Fibroblast of peridontal ligament (primary cell): ENCODE measurements around the gene CCDC188.

ENCODE experiments used
- DNase-seq: peaks from one replicate; pipeline ENCODE4 v3.0.0-alpha.2; 2010; ENCODE audit errors: extremely low read depth

CCDC188 gene

DNA sequence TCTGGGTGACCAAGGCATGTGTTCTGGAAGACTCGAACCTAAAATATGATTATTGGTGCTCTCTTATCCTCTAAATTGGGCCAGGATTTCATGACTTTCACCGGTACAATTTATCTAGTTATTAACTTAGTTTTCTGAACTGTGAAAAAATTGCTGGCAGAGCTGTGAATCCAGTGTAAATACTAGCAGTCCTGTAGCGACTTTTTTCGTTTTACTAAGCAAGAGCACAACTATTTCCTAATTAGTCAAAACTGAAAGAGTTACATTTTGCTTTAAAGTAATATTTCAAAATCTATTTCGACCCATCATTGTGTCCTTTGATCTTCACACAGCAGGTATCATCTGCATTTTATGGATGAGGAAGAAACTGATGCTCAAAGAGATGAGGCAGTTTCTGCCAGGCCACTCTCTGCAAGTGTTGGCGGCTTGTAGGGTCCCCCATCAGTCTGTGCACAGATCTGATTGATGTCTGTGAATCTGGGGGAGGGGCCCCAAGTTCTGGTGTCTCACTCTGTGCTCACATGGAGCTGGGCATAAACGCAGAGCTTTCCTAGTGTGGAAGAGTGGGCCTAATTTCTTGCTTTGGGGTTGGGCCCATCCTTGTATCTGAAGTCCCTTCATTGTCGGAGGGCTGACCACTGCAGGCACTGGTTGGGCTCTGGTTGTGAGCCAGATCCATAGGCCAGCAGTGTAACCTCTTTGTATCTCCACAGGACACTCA, 32.4 kb downstream of the CCDC188 start:
- no peak for DNase-seq

DNA sequence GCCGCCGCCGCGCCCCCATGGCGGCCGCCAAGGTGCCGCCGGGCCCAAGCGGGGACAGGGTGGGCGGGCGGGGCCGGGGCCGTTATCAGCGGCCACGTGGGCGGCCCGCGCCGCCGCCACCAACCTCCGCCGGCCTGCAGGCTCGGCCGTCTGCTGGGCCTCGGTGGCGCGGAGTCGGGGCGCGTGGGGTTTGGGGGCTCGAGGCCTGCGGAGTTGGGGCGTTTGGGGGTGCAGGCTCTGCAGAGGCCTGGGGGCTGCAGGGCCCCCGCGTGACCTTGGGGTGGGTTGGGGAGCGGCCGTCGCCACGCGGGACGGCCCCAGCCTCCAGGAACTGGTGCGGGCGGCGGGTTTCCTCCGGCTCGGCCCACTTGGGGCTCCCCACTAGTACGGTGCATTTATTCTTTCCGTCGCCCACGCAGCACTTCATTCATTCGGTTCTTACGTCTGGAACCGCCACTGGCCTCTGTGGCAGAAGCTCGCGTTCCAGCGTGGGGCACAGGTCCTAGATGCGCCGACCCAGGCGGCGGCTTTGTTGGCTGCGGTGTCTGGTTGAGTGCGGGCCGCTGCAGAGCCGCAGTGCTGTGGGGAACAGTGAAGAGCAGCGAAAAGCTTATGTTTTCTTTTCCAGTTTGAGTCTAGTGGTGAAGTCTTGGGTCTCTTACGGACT, 33.1 kb downstream of the CCDC188 start:
- peak; percentile 7 for DNase-seq

DNA sequence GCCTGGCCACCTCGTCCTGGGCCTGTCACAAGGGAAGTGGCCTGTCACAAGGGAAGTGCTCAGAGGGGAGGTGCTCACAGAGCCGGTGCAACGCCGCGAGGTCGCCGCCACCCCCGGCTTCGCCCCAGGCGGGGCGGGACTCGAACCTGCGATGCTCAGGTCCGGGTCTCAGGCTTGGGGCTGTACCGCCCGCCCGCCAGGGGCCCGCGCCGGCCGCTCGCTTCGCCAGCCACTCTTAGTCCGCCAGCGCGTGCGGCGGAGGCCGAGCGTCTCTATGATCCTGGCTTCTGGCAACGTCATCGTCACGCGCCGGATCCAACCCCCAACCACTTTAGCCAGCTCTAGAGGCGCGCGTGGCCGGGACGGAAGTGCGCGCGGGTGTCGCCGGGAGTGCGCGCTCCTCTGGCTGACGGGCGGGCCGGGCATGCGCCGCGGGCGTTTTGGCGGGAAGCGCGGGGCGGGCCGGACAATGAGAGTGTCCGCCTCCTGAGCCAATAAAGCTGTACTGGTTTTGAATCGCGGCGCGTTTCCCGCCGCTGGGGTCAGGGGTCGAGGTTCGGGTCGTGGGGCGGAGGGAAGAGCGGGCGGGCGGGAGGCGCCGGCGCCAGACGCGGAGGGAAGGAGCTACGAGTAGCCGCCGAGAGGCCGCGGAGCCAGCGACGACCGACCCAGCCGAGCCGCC, 33.8 kb downstream of the CCDC188 start, which contains the start of gene TRMT2A:
Gene TRMT2A, minus strand, starts transcription at position 276 of the 682 bp plus-strand sequence. CDS start 320 bp downstream, outside the sequence.
- DNase-seq: peak; percentile 98

DNA sequence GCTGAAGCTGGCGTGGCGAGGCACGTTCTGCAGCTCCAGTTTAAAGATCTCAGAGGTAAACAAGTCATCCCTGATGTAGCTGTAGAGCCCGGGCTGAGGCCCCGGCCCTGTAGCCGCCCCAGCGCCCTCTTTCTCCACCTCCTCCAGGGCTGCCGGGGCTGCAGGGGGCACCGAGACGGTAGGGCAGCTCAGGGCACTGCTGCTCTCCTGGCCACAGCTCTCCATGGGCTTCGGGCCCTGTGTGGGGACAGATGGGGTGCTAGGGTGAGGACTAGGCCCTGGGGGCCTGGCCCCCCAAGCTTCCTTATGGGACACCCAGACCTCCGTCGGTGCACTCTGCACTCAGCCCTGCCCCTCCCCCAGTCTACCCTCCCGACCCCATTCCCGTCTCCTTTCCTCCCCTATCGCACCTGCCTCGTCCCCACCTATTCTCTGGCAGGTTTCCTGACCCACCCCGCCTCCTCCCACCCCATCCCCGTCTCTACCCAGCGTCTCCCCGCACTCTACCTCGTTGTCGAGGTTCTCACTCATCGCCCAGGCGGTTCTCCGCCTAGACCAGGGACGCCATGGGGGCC, 34.4 kb downstream of the CCDC188 start:
- no peak for DNase-seq

DNA sequence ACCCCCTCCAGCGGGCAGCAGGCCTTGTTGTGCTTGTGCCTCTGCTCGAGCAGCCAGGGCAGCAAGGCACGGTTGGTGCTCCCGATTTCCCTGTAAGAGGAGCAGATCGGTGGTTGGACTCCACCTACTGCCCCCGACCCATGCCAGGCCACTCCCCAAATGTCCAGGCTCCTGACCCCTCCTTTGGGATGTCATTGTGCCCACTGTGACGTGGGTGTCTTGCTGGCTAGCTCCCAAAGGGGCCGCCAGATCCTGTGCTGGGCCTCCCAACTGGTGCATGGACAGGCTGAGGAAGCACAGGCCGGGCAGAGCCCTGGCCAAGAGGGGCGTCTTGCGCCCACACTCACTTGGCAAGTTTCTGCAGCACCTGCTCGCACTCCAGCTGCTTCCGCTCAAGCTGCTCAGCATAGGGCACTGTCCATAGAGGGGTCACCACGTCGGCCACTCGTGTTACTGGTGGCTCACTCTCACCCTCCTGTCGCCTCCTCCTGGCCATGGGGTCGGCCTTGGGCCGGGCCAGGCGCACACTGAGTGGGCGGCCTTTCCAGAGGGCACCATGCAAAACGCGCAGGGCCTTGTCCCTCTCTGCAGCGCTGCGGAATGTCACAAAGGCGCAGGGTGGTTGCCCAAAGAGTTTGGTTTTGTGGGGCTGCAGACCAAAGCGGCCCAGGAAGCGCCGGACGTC, 35.0 kb downstream of the CCDC188 start, which contains the start of gene RANBP1:
Gene RANBP1, plus strand, starts transcription at position 414 of the 685 bp plus-strand sequence. Its CDS starts 81 bp downstream, at position 495.
- DNase-seq: no peak

DNA sequence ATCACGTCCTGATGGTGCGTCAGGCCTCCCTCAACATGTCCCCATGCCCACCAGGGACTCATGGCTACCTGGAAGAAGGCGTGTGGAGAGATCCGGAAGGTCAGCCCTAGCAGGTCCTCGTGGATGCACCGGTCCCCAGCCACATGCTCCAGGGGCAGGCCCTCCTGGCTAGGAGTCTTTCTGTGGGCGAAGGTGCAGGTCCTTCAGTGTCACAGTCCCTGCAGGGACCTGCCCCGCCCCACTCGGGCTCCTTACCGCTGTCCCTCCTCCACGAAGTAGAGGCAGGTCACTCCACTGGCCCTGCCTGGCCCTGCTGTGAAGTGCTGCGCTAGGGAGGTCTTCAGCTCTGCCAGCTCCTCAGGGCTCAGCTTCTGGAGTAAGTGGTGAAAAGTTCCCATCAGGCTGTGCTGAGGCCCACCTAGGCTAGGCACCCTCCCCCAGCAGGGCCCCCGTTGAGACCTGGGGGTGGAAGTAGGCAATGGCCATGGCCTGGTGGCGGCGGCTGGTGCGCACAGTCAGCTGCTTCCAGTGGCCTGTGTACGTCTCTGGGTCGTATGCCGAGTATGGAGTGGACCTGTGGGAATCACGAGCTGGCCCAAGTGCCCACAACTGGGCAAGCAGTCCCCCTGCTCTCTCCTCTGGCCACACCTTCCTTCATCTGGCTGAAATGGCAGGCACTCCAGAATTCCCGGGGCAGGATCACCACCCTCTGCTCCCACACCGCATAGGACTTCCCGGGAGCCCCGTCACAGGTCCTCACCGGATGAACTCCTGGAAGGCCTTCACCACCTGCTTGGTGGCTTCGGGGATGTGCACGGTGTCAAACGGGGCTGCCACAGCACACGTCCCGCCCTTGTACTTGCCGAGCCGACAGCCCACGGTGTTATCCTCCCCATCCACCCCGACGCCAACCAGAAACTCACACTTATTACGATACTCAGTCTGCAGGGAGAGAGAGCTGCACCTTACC, 36.1 kb downstream of the CCDC188 start:
- no peak for DNase-seq

DNA sequence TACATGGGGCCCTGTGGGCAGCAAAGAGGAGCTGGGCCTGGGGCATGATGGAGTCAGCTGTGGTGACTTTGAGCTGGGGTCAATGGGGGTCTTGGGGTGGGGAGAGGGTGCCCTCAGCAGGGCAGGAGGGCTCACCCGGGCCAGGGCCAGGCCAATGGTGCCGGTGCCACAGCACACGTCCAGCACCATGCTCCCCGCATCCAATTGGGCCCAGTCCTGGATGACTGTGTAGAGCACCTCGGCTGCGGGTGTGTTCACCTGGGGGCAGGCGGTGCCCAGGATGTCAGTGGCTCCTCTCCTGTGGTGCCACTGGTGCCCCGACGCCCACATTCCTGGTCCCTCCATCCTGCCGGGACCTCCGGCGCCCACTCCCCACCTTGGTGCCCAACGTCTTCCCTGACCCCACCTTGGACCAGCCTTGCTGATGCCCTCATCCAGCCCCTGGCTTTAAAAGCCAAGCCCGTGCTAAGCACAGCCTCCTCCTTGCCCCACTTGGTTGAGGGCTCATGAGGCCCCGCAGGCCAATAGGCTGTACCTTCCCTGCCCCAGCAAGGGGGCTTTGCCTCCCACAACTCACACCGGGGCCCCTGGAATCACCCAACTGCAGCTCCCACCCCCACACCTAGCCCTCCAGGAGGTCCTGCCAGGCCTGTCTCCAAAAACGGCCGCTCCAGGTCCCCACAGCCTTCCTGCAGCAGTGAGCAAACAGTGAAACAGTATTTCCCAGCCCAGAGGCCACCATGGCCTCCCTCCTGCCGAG, 37.1 kb downstream of the CCDC188 start:
- DNase-seq: no peak

DNA sequence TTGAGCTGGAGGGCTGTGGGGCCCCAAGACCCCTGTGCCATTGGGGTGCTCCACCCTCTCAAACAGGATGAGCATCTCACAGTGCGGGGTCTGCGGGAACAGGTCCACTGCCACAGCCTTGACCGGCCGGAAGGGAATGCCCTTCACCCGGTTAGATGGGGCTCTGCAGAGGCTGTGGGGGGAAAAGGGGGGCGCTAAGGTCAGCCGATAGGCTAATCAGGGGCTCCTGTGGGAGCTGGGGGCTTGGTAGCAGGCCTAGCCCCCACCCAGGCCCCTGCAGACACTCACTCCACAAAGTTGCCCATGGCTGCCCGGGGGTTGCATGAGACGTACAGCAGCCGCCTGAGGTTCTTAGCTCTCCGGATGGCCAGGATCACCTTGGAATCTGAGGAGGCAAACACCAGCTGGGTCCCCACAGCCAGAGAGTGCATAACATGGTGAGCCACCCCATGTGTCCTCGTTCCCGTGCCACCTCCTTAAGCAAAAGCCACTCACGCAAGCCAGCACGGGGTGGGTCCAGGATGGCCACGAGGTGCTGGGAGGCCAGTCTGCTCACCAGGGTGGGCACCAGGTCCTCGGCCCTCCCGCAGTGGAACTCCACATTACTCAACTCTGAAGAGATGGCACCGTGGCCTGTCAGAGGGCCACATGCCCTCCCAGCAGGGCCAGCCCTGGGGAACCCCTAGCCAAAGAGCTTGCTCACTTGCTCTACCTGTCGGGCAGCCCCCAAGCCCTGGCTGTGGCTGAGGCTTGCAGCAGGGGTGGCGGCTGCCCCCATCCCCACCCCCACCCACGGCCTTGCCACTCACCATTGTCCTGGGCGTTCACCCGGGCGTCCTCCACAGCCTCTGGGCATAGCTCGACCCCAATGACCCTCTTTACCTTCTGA, 38.0 kb downstream of the CCDC188 start:
- no peak for DNase-seq

DNA sequence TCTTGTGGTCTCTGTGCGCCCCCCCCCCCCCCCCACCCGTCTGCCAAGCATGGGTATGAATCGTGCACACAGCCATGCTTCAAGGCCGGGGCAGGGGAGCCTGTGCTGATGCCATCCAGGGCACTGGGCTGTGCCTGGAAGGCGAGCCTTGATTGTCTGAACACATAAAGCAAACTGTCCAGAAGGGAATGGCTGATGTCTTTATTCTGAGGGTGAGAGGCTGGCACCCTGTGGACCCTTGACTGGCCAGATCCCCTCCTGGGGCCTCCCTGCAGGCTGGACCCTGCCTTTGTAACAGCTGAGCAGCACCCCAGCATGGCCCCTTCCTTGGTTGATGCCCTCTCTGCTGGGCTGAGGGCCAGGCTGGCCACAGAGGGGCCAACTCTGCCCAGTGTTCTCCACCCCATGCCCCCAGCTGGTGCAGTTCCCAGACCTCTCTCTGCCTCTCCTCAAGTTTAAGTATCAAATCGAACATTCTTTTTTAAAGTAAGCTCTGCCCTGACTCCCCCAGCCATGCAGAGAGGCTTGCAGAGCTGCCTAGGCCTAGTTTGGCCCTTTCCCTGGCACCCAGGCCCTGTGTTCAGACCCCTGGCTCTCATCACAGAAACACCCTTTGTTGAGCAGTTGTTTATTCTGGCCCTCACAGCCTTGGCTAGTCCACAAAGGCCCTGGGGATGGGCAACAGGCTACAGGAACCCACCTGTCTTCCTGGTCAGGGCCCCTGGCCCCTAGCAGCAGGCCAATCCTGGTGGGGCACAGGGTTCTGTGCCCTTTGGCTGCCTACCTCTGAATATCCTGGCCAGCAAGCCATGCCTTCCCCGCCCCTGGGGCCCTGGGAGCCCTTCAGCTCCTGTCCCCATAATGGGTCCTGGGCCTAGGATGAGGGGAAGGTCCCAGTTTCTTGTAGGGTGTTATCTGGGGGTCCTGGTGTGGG, 38.9 kb downstream of the CCDC188 start:
- DNase-seq: no peak

DNA sequence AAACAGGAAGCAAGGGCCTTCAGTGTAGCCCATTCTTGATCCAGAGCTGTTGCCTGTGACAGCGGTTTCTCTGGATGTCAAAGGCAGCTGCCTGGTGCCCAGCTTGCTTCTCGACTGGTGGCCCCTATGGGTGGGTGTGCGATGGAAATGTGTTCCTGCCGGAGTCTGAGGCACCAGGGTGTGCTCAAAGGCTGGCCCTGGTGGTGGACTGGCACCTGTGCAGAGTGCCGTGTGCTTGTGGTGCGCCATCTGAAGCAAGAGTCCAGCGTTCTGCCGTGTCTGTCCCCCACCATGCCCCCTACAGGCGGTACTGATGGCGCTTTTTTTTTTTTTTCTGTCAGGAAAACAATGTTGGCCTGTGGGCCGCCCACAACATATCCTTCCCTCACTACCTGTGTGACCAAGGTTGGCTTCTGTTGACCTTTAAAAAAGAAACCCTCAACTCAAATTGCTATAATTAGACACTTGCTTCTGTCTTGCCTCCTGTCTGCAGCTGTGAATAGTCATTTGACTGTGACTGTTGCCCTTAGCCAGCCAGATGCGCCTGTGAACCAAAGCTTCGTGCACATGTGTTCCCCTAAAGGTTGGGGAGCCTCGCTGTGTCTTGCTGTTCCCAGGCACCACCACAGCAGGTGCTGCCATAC, 39.7 kb downstream of the CCDC188 start:
- DNase-seq: peak; percentile 11

DNA sequence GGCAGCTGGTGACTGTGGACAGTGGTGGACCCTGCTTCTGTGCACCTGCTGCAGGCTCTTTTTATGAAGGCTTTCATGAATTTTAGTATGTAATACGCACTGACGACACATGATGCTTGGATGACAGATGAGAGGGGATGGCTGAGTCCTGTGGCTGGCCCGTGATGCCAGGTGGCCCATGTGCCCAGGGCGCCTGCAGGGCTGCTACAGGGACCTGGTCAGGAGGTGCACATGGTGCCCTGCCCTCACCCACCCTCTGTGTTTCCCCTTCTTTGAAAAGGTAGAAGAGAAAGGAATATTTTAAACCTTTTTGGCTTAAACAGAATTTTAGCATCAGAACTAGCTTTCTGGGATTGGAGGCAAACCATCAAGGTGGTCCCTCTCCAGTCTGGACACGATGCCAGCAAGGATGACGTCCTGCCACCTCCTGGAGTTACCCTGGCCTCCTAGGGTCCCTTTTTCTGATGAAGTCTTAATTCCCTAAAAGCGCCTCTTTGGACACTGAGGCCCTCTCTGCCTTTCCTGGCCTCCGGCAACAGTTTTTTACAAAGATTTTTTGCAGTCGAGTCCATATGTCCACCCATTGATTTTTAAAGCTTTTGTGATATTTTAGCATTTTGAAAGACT, 40.4 kb downstream of the CCDC188 start:
- no peak for DNase-seq

DNA sequence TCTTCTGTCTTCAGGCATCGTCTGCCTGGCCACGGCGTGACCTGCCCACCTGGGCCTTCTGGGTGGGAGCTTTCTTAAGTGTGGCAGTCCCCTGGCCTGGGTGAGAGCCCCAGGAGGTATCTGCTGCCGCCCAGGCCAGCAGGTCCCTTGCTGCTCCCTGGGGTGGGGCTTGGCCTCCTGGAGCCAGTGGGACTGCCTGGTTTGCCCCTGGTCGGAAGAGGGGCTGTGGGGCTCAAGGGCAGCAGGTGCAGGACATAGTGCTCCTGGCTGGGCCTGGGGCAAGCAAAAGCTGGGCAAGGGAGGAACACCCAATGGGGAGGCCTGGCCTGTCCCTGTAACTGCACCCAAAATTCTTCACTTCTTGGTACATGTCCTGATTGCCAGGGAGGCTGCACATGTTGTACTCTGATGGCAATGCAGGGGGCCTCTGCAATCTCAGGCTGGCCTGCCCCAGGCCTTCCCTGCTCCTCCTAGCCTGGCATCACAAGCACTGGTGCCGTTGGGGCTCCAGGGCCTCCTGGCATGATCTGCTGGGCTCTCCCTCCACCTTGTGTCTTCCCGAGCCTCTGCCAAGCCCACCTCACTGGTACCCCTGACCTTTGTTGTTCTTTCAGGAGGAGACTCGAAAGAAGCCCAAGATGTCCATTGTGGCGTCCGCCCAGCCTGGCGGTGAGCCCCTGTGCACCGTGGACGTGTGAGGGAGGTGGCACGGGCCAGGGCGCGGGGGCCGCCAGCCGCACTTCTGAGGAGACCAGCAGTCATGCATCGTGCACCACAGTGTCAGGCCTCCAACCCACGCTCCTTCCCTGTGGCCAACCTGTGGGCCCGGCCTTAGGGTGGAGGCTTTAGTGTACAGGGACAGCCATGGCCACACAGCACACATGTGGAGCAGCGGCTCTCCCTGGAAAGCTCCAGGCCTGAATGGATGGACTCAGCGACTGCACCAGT, 41.2 kb downstream of the CCDC188 start:
- DNase-seq: no peak

DNA sequence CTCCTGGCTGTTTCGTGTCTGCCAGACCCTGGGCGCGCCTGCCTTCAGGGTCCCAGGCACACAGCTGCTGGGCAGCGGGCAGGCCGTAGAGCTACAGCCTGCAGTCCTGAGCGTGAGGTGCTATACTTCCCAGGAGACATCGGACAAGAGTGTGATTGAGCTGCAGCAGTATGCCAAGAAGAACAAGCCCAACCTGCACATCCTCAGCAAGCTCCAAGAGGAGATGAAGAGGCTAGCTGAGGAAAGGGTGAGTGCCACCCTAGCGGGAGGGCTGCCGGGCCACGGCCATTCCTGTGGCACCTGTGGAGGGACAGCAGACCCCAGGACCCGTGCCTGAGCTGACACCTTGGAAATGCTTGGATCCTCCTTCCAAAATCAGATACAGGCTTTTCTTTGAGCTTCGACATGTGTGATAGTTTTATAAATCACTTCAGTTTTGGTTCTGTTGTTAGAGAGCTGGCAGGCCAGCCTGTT, 42.1 kb downstream of the CCDC188 start:
- no peak for DNase-seq

DNA sequence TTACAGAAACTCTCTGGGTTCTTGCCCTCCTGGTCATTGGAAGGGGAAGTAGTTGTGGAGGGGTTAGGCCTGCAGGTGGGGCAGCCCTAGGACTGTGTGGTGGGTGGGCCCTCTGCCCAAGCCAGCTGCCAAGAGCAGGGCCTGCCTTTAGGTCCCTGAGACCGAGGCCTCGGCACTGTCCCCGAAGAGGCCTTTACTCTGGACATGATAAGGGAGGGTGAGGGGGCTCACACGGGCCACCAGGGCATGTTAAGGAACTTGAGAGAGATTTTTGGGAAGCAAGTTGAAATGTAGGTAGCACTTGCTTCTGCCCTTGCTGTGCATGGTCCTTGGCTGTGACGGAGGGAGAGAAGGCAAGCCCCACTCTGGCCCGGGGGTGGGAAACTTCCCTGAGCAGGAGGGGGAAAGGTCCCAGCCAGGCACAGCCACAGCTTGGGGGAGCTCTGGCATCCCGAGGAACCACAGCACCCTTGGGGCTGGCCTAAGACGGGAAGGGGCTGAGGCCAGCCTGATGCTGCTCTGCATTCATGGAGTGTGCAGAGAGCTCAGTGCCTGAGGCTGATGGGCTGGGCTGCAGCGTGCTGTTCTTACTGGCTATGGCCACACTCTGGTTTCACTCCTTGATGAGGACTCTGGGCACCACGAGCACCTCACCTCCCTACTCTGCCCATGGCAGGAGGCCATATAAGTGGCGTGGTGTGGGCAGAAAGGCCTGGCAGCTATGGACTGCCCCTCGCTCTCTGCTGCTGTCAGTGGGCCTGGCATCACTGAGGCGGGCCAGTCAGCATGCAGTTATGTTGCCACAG, 42.7 kb downstream of the CCDC188 start:
- DNase-seq: no peak
